ENCODE data around the gene CD160.
"Not testable (repeated sequence)": the region's sequence is repeated elsewhere in the genome, so short reads cannot be mapped to it uniquely, and the experiment has no call there.

The CD160 gene, protein sequence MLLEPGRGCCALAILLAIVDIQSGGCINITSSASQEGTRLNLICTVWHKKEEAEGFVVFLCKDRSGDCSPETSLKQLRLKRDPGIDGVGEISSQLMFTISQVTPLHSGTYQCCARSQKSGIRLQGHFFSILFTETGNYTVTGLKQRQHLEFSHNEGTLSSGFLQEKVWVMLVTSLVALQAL

DNA sequence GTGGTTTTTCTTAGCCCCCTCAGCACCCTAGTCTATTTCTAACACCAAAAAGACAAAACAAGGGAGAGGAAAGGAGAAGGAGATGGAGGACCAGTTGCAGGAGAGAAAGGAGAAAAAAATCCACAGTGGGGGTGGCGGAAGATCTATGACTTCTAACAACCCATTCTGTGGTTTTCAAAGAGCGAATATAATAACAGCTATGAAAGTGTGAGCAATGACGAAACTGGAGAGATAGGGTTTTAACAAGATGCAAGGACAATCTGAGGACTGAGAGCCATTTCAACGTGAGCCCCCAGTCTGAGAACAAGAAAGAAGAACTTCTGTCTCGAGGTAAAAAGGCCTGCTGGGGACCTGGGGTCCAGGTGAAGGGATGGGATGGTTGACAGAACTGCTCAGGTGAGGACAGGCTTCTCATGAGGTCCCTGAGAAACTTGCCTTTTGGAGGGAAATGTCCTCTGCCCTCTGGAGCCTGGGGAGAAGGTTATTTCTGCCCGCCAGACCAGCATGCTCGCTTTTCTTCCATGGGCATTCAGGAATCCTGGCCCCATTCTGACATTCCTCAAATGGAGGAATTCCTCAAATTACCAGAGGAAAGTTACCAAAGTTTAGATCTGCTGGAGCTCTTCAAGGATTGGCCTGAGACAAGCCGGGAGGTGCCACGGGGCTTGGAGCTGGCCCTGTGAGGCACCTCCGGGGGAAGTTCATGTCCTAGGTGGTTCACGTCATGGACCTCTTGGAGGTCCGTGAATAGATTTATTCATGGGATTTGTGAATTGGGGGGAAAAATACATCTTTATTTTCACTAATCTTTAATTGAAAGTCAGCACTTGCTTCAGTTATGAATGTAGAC, at the start of gene CD160:
TSS of gene CD160 (plus strand) at position 270 of the 850 bp plus-strand sequence. CDS start 8,829 bp downstream, outside the sequence.
- FAIRE-seq = no peak
- DNase-seq (ENCODE audit: low spot score) = no peak

DNA sequence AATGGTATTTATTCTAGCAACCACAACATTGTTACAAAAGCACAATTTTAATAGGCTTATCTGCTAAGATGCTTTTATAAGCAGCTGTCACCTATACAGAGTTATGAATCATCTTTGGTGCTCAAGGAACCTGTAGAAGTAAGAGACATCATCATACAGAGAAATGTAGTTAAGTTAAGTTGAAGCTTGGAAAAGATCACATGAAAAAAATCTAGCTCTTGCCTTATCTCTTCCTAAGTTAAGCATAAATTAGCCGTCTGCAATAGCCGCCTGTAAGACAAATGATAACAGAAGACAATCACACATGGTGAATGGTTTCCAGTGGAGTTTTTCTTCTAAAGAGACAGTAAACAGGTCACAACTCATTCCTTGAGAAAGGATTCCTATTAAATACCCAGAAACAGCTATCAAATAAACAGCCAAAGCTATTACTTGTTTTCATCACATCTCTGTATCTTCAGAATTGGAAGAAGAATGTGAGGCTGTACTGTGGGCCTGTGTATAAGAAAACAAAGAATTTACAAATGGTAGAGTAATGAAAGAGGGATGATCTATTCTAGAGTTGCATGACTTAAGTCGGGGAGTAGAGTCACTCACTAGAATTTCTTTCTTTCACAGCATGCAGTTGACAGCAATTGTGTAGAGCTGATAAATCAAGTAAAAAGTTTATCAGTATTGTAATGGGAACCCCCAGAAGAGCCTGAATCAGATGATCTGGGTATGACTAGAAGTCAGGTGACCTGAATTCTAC, 48.1 kb upstream of the CD160 start:
- not testable (repeated sequence) for DNase-seq (ENCODE audit: low spot score); FAIRE-seq

DNA sequence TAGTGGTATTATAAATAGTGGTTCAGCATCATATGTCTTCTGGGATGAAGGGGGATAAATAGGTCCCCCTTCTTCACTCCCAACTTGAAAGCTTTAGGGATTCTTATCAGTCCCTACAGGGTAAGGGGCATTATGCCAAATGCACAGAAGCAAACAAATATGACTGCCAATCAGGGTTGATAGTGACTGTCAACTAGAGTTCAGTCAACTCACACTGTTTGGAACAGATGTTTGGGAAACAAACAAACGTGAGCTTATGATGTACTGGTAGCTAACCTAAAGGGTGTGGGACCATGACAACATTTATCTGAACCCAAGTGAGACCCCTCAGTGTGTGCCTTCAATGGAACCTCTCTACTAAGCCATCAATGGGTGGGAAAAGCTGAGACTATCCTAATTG, 46.1 kb upstream of the CD160 start:
- not testable (repeated sequence) for FAIRE-seq; DNase-seq (ENCODE audit: low spot score)

DNA sequence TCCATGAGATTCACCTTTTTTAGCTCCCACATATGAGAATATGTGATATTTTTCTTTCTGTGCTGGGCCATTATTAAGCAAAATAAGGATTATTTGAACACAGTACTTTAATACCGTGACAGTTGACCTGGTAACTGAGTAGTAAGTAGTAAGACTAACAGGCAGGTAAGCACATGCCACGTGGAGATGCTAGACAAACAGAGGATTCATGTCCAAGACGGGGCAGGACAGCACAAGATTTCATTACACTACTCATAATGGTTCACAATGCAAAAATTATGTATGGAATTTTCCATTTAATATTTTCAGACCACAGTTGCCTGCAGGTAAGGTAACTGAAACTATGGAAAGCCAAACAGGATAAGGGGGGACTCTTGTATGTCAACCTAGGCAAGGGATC, 34.4 kb upstream of the CD160 start:
- not testable (repeated sequence) for DNase-seq (ENCODE audit: low spot score); FAIRE-seq

DNA sequence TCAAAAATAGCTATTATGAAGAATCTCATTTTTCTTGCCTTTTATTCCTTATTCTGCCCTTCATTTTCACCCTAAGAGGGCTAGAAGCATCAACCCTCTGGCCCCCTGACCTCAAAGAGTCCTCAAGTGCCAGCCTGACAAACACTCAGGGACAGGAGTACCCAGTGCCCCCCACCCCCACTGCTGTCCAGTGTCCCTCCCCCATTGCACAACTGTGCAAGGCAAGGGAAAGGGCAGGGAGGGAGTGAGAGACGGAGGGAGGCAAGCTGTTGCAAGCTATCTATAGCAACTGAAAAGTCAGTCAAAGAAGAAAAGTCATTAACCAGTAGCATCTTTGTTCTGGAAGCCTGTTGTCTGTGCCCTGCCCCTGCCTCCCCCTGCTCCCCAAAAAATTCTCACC, 33.2 kb upstream of the CD160 start:
- not testable (repeated sequence) for FAIRE-seq; DNase-seq (ENCODE audit: low spot score)

DNA sequence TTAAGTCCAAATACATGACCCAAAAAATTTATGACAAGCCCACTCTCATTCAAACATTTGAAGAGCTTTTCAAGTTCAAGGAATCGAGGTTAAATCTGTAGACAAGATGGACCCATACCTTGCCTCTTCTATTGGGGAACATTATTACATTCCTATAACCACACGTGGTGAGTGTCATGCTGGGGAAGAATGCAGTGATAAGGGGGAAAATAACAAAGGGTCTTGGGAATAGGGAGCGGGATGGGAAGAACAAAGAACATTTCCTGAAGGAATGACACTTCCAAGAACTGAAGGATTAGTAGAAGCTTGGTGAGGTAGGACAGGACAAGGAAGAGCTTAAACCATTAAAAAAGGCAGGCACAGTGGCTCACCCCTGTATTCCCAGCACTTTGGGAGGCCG, 31.0 kb upstream of the CD160 start:
- no peak for DNase-seq (ENCODE audit: low spot score)
- no peak for FAIRE-seq

DNA sequence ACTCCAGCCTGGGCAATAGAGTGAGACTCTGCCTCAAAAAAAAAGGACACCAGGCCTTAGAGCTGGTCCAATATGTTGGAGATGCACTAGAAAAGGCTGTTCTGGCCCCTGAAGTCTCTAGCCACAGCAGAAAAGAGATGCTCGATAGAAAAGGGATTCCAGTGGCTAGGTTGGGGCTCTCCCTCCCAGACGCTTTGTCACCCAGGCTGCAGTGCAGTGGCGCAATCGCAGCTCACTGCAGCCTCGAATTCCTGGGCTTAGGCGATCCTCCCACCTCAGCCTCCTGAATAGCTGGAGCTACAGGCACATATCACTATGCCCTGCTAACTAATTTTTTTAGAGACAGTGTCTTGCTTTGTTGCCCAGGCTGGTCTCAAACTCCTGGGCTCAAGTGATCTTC, 30.4 kb upstream of the CD160 start:
- FAIRE-seq = no peak

DNA sequence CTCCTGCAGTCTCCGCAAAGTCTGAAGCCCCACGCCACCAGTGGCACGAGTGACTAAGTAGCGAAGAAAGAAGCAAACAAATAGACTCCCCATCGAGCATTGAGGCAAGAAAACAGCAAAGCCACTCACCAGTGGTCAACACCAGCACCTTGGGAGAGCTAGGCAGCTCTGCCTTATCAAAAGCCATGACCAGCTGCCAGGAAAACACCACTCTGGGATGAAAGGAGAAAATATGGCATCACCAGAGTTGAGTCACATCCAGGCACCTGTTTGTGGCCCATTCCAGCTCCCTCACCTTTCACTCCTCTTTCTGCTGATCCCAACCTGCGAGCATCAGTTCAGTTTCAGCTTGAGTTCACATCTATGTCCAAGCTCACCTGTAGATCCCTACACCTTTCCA, 29.4 kb upstream of the CD160 start:
- DNase-seq (ENCODE audit: low spot score) (no peak), FAIRE-seq (no peak)

More for the DNA sequence above, 30.4 kb upstream of the CD160 start:
- DNase-seq (ENCODE audit: low spot score) = no peak

DNA sequence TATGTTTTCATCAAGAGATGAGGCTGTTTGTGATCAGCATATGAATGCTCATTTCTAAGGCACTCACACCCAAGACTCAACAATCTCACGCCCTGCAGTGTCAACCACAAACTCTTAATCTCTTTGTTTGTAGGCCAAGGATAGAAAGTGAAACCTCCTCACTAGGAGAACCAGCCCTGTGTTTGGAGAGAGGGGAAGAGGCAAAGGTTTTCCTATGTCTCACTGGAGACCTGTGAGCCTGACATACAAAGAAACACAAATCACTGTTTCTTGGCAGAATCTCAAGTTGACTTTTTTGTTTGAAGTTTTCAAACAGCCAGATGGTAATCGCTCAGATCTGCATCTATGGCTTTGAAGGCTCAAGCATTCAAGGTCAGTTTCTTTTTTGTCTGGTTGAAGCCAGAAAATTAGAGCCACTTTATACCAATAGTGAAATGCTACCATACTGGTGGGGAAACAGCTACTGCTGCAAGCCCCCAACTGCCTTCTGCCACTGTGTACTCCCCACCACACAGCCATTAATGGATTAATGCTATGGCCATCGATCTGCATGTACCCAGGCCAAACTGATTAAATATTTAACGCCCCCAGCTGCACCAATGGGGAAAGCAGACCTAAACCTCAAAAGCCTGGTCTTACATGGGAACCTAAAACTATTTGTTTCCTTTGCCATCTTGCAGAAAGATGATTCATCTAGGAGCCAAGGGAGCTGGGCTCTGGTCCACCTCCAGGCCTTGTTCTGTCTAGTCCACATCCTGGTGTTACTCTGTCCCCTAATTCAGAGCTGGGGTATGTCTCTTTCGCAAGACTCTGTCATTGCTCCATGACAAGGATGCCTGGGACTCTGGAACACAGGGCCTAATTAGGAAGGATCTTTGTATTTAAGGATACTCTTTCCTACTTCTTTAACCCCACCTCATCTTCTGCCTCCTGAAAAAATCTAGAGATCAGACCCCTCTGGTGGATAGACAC, 28.4 kb upstream of the CD160 start:
- FAIRE-seq = peak; percentile 49
- DNase-seq (ENCODE audit: low spot score) = peak; percentile 53

DNA sequence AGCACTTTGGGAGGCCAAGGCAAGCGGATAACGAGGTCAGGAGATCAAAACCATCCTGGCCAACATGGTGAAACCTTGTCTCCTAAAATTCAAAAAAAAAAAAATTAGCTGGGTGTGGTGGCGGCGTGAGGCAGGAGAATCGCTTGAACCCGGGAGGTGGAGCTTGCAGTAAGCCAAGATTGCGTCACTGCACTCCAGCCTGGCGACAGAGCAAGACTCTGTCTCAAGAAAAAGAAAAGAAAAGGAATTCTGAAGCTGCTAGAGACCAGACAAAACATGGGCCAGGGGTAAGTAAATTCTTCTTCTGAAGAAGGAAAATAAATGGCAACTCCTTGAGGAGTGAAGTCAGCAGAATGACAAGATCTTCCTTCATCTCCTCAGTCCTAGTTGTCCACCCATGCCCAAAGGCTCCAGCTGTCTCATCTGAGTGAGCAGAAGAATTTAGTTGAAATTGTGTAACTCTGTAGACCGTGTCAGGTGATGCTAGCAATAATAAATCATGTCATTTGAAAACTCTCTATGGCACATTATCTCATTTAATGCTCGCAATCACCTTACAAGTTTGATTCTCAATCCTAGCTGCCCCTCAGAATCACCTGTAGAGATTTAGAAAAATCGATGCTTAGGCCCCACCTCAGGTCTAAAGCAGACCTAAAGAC, 26.4 kb upstream of the CD160 start:
- peak; percentile 89 for DNase-seq (ENCODE audit: low spot score)
- FAIRE-seq = peak; percentile 92

DNA sequence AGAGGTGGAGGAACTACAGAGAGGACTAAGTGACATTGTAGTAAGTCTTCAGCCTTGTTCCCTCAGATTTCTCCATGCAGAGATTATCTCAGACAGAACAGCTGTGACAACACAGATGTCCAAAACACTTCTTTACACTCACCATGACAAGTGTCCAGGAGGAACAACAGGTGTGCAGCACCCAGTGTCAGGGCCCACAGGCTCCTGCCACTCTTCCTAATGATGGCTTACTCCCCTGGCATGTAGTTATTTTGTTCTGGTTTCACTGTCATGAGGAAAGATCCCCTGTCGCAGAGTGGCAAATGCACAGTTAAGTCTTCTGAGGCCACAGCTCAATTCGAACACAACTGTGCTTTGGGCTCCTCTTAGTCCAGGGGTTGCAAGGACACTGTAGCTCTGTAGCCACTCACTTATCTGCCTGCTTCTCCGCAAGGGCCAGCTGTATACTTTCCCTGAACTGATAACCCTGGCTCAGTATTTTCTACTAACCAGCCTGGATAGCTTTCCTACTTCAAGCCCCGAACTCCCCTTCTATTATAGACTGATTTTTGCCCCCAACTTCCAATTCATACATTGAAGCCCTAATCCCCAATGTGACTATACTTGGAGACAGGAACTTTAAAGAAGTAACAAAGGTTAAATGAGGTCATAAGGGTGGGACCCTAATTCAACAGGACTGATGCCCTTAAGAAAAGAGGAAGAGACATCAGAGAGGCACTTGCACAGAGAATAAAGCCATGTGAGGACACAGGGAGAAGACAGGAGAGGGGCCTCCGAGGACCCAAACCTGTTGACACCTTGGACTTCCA, 23.3 kb upstream of the CD160 start:
- no peak for DNase-seq (ENCODE audit: low spot score)

DNA sequence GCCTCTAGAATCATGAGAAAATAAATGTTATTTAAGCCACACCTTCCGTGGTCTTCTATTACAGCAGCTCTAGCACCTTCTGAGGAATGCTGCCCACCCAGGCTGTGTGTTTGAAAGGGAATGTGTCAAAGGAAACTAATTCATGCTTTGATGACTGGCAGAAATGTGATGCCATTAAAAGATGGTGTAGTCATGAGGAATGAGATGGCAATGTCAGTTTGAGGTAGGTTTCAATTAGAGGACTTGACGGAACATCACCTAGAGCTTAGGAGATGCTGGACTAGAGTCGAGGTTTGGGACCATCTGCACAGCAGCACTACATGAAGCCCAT, 22.7 kb upstream of the CD160 start:
- FAIRE-seq (no peak), DNase-seq (ENCODE audit: low spot score) (peak; percentile 40)

More for the DNA sequence above, 23.3 kb upstream of the CD160 start:
- no peak for FAIRE-seq

DNA sequence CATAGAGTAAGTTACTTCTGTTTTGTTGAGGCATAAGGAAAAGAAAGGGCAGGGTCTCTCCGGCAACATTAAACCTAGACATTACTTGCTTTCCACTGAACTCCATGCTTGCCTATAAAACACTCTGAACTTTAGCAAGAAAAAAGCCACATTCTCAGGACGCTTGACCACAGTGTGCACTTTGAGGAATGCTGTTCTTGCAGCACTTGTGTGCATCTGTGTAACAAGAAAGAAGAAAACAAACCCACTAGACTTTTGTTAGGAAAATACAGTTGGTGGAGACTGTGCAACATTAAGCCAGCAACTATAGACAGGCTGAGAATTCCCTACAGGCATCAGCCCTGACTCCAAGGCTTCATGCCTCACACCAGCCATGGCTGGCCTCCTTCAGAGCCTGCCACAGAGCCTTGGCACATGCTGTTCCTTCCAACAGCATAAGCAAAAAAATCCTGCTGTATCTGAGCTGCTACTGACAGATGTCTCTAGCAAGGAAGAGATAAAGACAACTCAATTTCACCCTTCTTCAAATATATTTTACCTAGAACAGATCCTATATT, 17.9 kb upstream of the CD160 start:
- FAIRE-seq (no peak), DNase-seq (ENCODE audit: low spot score) (no peak)

DNA sequence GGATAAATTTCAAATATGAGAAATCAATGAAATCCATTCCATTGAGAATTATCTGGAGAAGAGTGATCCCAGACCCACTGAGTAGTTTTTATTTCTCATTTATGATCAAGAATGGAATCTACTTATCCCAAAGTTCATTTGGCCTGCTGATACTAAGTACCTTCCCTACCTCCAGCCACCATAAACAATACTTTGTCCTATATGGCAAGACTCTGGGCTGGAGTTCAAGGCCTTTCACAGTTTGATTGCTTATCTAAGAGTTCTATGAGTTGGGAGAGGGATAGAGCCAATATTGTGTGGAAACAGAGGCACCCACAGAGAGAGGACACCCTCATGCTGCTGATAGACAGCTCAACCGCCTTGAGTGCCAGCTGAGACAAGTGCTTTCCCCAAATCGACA, 17.2 kb upstream of the CD160 start:
- no peak for FAIRE-seq
- DNase-seq (ENCODE audit: low spot score) = no peak

DNA sequence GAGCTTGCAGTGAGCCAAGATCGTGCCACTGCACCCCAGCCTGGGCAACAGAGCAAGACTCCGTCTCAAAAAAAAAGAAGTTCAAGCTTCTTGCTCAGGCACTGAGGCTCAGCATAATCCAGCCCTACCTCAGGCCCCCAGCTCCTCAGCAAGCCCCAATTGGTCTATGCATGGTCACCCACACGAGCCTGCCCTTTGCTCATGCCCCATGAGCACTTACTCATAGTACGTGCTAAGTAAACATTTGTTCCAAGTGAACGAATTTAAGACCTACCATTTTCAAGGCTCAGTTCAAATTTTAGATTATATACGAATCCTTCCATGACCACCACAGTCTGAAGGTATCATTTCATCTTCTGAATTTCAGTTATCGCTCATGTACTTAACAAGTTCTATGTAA, 16.5 kb upstream of the CD160 start:
- DNase-seq (ENCODE audit: low spot score) (peak; percentile 61), FAIRE-seq (peak; percentile 77)

DNA sequence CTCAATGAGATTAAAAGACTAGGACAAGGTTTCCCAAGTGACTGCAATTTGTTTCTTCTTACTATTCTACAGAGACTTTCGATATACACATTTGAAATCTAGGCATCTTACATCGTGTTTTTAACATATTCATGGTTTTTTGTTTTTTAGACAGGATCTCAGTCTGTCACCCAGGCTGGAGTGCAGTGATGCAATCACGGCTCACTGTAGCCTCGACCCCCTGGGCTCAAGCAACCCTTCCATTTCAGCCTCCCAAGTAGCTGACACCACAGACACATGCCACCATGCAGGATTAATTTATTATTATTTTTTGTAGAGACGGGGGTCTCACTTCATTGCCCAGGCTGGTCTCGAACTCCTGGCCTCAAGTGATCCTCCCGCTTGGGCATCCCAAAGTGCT, 13.7 kb upstream of the CD160 start:
- DNase-seq (ENCODE audit: low spot score) (no peak), FAIRE-seq (no peak)

DNA sequence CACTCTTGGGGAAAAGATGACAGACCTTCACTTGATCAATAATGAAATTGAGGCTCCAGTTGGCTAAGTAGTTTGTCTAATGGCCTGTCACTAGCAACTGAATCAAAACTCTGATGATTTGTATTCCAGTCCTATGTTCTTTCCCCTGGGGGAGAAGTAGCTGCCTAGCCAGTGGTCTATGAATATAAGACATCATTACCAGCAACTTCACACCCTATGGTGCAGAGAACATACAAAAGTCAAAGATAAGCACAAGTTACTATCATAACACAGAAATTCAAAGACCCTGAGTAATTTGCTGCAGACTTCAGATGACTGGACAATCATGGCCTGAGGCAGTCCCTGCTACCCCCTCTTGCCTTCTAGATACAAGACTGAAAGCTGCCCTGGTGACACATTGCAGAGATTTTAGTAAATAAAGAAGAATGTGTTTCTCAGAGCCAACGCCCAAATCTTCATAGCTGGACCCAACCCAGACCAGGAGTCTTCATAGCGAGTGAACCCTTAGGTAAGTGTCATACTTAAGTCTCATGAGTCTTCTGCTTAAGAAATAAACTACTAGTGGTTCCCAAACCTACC, 13.1 kb upstream of the CD160 start:
- DNase-seq (ENCODE audit: low spot score) = peak; percentile 76
- peak; percentile 63 for FAIRE-seq

DNA sequence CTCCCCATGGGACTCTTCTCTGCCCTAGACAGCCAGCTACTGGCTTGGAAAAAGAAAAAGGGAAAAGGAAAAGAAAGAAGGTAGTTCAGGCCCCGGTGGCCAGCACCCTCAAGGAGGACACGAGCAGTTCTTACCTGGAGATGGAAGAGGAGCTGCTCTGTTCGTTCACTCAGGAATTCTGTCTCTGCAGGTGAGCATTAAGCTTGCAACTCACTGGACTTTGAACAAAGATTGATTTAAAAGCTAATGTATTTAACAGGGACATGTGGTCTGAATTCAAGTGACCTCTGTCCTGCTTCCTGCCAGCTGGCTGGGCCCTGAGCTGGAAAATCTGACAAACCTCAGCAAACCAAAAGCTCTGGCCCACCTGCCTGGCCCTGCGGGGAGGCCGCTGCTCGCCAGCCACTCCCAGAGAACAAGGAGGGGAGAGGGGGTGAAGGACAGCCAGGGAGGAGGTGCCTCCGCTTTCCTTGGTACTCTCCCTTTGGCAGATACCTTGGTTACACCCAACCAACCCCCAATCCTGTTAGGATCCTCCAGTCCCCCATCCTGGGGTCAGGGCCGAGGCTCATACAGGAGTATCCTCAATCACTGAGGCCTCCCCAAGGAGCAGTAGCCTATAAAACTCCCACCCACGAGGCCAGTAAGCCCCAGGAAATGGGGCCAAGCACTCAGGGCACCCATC, 12.0 kb upstream of the CD160 start, which contains the start of gene PDZK1:
TSS of gene PDZK1 (minus strand) at position 186 of the 685 bp plus-strand sequence. CDS start 19,347 bp downstream, outside the sequence.
- peak; percentile 81 for FAIRE-seq
- peak; percentile 51 for DNase-seq (ENCODE audit: low spot score)

Measured in RCC 7860 (cell line).